ENCODE data around the gene ASPN. TPM values are rescaled to one million over a fixed set of nuclear protein-coding genes. Genes with fewer than 3 reads are reported as not detected.

Gene ASPN
- total and polyA plus RNA-seq, 2 of the 13 experiments (the other 11 are each of a cell fraction or from before 2014, with no cell fraction given), result not detected

- TF ChIP-seq MBD4 (IDR thresholded peaks at IDR 0.05; ENCODE audit: borderline replicate concordance, low read length) (no peak), ZNF446 (CRISPR knock-in tag; IDR thresholded peaks at IDR 0.05) (no peak)
Observed at GRCh38 chr9:92527291-92527828, 45.1 kb upstream of the ASPN start (continued).

DNA sequence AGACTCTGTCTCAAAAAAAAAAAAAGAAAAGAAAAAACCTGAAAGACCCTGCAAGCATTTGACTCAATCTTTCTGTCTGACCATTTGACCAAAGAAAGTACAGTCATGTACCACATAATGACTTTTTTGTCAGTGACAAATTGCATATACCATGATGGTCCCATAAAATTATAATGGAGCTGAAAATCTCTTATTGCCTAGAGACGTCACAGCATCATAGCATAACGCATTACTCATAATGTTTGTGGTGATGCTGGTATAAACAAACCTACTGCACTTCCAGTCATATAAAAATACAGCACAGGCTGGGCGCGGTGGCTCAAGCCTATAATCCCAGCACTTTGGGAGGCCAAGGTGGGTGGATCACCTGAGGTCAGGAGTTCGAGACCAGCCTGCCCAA, 43.0 kb upstream of the ASPN start:
- Histone ChIP-seq H3K4me3 (replicated peaks in 1 of 3; ENCODE audit: insufficient read depth in 1 of 3, low read depth in 2 of 3, low read length in 3 of 3) (no peak overlapping the region), H3K9me3 (ENCODE audit: low read length) (no peaks in the 10 kb centered on the region), H3K4me2 (ENCODE audit: low read depth, low read length) (no peak overlapping the region), H3K4me1 (ENCODE audit: insufficient read depth, low read length) (peaks cover 14% of the 10 kb centered on the region), H3K27ac (ENCODE audit: extremely low read length, insufficient read depth, low read length) (no peak overlapping the region), H2AFZ (ENCODE audit: low read length) (no peak overlapping the region), H3K27me3 (ENCODE audit: control insufficient read depth in 1 of 2, insufficient read depth in 2 of 2, low read length in 2 of 2) (no peaks in the 10 kb centered on the region), H3K36me3 (replicated peaks in 1 of 2; ENCODE audit: control insufficient read depth in 1 of 2, insufficient read depth in 2 of 2, low read length in 2 of 2) (no peaks in the 10 kb centered on the region), H4K20me1 (ENCODE audit: insufficient read depth, low read length) (no peaks in the 10 kb centered on the region), H3K9ac (ENCODE audit: insufficient read depth, low read depth, low read length) (no peak overlapping the region), H3K79me2 (ENCODE audit: insufficient read depth, low read length) (no peaks in the 10 kb centered on the region)
- no peak for DNase-seq (ENCODE audit: low spot score)
- no peak for ATAC-seq
- TF ChIP-seq MIER2 (CRISPR knock-in tag; IDR thresholded peaks at IDR 0.05) (no peak), MED8 (CRISPR knock-in tag; IDR thresholded peaks at IDR 0.05; ENCODE audit: insufficient replicate concordance) (no peak), NR2F2 (IDR thresholded peaks at IDR 0.05; ENCODE audit: borderline replicate concordance, low read depth) (no peak), ZNF34 (CRISPR knock-in tag; IDR thresholded peaks at IDR 0.05; ENCODE audit: borderline replicate concordance) (no peak), ZNF335 (CRISPR knock-in tag; IDR thresholded peaks at IDR 0.05) (no peak), ZBTB1 (CRISPR knock-in tag; IDR thresholded peaks at IDR 0.05; ENCODE audit: borderline replicate concordance) (no peak), RFX5 (IDR thresholded peaks at IDR 0.05; ENCODE audit: low read depth, low read length) (no peak), ZFP36L1 (CRISPR knock-in tag; IDR thresholded peaks at IDR 0.05) (no peak), ZNF180 (CRISPR knock-in tag; IDR thresholded peaks at IDR 0.05; ENCODE audit: borderline replicate concordance, low read depth) (no peak), U2AF2 (IDR thresholded peaks at IDR 0.05; ENCODE audit: low read depth, low read length) (no peak), KLF11 (CRISPR knock-in tag; IDR thresholded peaks at IDR 0.05) (no peak), ZFY (CRISPR knock-in tag; IDR thresholded peaks at IDR 0.05) (no peak)
- no peak for FAIRE-seq
- intact Hi-C loops (cut with micrococcal nuclease; ENCODE audit: unreplicated experiment), result no loop called here
- POLR2A ChIA-PET, result no interaction called here
- no TSS peak for BruUV-seq (replicated peaks)
- in situ Hi-C loops (cut with HindIII; ENCODE audit: extremely low pct_ligation_motif_present, low pct_unique_long_range_greater_than_20kb), result no loop called here
- CTCF ChIA-PET (ENCODE audit: low intra/inter-chr PET ratio, low total read pairs), result no interaction called here
- WGBS (ENCODE audit: low lambda C conversion rate), result over 99% methylated on average over 5 of the region's 5 CpGs

All from HepG2 (cell line).